ENCODE results near the gene ACACB.
"Not testable (repeated sequence)": the region's sequence is repeated elsewhere in the genome, so short reads cannot be mapped to it uniquely, and the experiment has no call there.

Gene ACACB

DNA sequence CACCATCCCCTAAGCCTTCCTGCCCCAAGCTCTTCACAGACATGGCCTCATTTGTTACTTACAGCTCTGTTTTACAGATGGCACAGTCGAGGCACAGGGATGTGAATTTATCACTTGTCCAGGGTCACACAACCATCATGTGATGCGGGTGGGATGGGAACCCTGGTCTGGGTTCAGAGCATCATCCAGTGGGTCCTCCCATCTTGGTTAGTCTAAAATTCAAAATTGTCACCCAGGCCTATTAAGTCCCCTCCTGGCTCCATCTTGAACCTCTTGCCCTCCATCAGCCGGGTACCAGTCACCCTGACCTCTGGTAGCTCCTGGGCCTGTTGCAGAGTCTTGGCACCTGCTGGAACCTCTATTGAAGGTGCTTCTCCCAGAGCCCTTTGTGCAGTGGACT is 52.9 kb downstream of the ACACB start:
- Histone ChIP-seq H3K9me3 (0 out of 2 replicates have a peak, but pooled peaks cover 4% of the 10 kb centered on the region), H3K4me3 (ENCODE audit: low read depth, low read length) (no peak overlapping the region), H3K4me1 (no peaks in the 10 kb centered on the region), H3K27me3 (no peaks in the 10 kb centered on the region), H3K36me3 (no peaks in the 10 kb centered on the region; the same call in 1 of the 2 replicates)
- TF ChIP-seq, protein P1, sequence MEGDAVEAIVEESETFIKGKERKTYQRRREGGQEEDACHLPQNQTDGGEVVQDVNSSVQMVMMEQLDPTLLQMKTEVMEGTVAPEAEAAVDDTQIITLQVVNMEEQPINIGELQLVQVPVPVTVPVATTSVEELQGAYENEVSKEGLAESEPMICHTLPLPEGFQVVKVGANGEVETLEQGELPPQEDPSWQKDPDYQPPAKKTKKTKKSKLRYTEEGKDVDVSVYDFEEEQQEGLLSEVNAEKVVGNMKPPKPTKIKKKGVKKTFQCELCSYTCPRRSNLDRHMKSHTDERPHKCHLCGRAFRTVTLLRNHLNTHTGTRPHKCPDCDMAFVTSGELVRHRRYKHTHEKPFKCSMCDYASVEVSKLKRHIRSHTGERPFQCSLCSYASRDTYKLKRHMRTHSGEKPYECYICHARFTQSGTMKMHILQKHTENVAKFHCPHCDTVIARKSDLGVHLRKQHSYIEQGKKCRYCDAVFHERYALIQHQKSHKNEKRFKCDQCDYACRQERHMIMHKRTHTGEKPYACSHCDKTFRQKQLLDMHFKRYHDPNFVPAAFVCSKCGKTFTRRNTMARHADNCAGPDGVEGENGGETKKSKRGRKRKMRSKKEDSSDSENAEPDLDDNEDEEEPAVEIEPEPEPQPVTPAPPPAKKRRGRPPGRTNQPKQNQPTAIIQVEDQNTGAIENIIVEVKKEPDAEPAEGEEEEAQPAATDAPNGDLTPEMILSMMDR (IDR thresholded peaks at IDR 0.05; ENCODE audit: low read depth, low read length) = no peak
- DNase-seq = no peak

- no peaks in the 10 kb centered on the region; the same call in 1 of the 2 replicates for H3K36me3 ChIP-seq
- DNase-seq = no peak
- no peaks in the 10 kb centered on the region for H3K27me3 ChIP-seq
- H3K4me3 ChIP-seq (ENCODE audit: low read depth, low read length) = no peak overlapping the region
- H3K4me1 ChIP-seq = no peaks in the 10 kb centered on the region
- TF ChIP-seq, protein P1 (IDR thresholded peaks at IDR 0.05; ENCODE audit: low read depth, low read length) = no peak
- 0 out of 2 replicates have a peak, but pooled peaks cover 4% of the 10 kb centered on the region for H3K9me3 ChIP-seq
These were observed 53.3 kb downstream of the ACACB start for GRCh38 chr12:109169686-109170085.

DNA sequence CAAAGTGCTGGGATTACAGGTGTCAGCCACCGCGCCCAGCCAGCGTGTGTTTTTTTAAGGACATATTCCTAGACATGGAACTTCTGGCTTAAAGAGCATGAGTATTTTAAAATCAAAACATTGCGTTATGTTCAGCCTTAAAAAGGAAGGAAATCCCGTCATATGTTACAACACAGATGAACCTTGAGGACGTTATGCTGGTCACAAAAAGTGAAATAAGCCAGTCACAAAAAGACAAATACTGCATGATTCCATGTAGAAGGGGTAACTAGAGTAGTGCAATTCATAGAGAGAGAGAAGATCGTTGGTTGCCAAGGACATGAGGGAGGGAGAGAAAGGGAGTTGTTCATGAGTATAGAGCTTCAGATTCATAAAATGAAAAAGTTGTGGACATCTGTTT is 53.9 kb downstream of the ACACB start:
- DNase-seq = no peak
- TF ChIP-seq, protein P1 (IDR thresholded peaks at IDR 0.05; ENCODE audit: low read depth, low read length) = no peak
- Histone ChIP-seq H3K4me3 (ENCODE audit: low read depth, low read length) (no peak overlapping the region), H3K9me3 (0 out of 2 replicates have a peak, but pooled peaks cover 4% of the 10 kb centered on the region), H3K4me1 (no peaks in the 10 kb centered on the region), H3K36me3 (no peaks in the 10 kb centered on the region; the same call in 1 of the 2 replicates), H3K27me3 (no peaks in the 10 kb centered on the region)

GRCh38 chr12:109172787-109173186 is 56.4 kb downstream of the ACACB start:
- H3K9me3 ChIP-seq; H3K4me1 ChIP-seq; H3K27me3 ChIP-seq; H3K36me3 ChIP-seq; DNase-seq; H3K4me3 ChIP-seq (ENCODE audit: low read depth, low read length): not testable (repeated sequence)

DNA sequence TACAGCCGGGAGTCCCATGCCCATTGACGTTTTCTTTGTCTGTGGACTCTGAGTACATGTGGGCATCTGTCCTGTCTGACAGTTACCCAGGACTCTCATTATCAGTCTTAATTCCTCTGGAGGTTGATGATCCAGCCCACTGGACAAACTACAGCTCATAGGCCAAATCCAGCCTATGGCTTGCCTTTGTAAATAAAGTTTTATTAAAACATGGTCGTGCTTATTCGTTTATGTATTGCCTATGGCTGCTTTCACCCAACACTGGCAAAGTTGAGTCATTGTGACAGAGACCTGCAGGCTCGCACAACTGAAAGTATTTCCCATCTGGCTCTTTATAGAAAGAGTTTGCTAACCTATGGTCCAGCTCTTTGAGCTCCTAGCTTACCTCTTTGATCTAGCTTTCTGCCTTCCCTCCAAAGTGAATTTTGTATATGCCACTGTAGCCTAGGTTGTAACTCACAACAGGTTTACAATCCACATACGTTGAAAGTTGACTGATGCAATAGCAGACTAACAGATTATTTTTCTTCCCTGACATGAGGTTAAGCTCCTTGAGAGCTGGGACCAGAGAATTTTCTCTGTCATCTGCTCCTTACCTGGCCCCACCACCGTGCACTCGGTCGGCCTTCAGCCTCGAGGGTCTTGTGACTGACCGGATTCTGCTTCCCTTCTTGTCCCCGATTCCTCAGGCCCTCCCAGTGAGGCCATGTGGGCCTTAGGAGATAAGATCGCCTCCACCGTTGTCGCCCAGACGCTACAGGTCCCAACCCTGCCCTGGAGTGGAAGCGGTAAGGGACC is 57.3 kb downstream of the ACACB start:
- H3K4me1 ChIP-seq = no peaks in the 10 kb centered on the region
- no peak overlapping the region for H3K4me3 ChIP-seq (ENCODE audit: low read depth, low read length)
- H3K27me3 ChIP-seq = no peaks in the 10 kb centered on the region
- no peak for DNase-seq
- TF ChIP-seq, protein P1 (IDR thresholded peaks at IDR 0.05; ENCODE audit: low read depth, low read length) = no peak
- no peaks in the 10 kb centered on the region; the same call in 1 of the 2 replicates for H3K36me3 ChIP-seq
- H3K9me3 ChIP-seq = 0 out of 2 replicates have a peak, but pooled peaks cover 4% of the 10 kb centered on the region

DNA sequence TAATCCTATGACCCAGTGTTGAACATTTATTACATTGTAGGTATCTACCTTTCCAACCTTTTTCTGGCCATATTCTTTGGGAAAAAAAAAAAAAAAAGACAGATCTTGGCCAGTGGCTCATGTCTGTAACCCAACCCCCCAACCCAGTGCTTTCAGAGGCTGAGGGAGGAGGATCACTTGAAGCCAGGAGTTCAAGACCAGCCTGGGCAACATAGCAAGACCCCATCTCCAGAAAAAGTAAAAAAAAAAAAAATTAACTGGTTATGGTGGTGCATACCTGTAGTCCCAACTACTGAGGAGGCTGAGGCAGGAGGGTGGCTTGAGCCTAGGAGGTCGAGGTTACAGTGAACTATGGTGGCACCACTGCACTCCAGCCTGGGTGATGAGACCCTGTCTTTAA is 58.1 kb downstream of the ACACB start:
- Histone ChIP-seq H3K4me3 (ENCODE audit: low read depth, low read length) (no peak overlapping the region), H3K36me3 (no peaks in the 10 kb centered on the region; the same call in 1 of the 2 replicates), H3K9me3 (0 out of 2 replicates have a peak, but pooled peaks cover 4% of the 10 kb centered on the region), H3K4me1 (no peaks in the 10 kb centered on the region), H3K27me3 (no peaks in the 10 kb centered on the region)
- DNase-seq = no peak
- TF ChIP-seq, protein P1 (IDR thresholded peaks at IDR 0.05; ENCODE audit: low read depth, low read length) = no peak

Measured in BE2C (cell line).